ENCODE measurements around the gene FAM204A.

The FAM204A gene

GRCh38 chr10:118341791-118342637, at the start of gene FAM204A:
Gene FAM204A, minus strand, starts transcription at chr10:118342324. Its CDS starts 5,909 bp downstream, at chr10:118336415.
- peak; percentile 96 to 98 for DNase-seq

GRCh38 chr10:118383699-118384098, 41.6 kb upstream of the FAM204A start:
- no peak for DNase-seq

GRCh38 chr10:118383063-118383689, 41.1 kb upstream of the FAM204A start:
- no peak for DNase-seq

GRCh38 chr10:118374404-118374803, 32.3 kb upstream of the FAM204A start:
- DNase-seq = no peak

- DNase-seq = no peak
These were observed 31.7 kb upstream of the FAM204A start for GRCh38 chr10:118373786-118374185.

- DNase-seq = no peak
These were observed 28.4 kb upstream of the FAM204A start for GRCh38 chr10:118370499-118370898.

GRCh38 chr10:118369641-118370205, 27.6 kb upstream of the FAM204A start:
- no peak for DNase-seq

- DNase-seq = no peak
These were observed 23.6 kb upstream of the FAM204A start for GRCh38 chr10:118365702-118366101.

GRCh38 chr10:118362103-118362502, 20.0 kb upstream of the FAM204A start:
- no peak for DNase-seq

GRCh38 chr10:118358327-118358726, 16.2 kb upstream of the FAM204A start:
- no peak for DNase-seq

- DNase-seq = no peak
These were observed 15.7 kb upstream of the FAM204A start for GRCh38 chr10:118357841-118358240.

GRCh38 chr10:118356628-118357027, 14.5 kb upstream of the FAM204A start:
- no peak for DNase-seq

GRCh38 chr10:118355234-118355633, 13.1 kb upstream of the FAM204A start:
- no peak for DNase-seq

- DNase-seq = no peak
These were observed 7.1 kb upstream of the FAM204A start for GRCh38 chr10:118349235-118349634.

GRCh38 chr10:118343549-118343948, 1.4 kb upstream of the FAM204A start:
- DNase-seq = no peak

- DNase-seq = no peak
These were observed 991 bp upstream of the FAM204A start for GRCh38 chr10:118343115-118343514.

GRCh38 chr10:118342638-118343020, 505 bp upstream of the FAM204A start:
- DNase-seq = no peak

- DNase-seq = no peak
These were observed 1.6 kb downstream of the FAM204A start for GRCh38 chr10:118340486-118340885.

- no peak for DNase-seq
These were observed 3.0 kb downstream of the FAM204A start for GRCh38 chr10:118339111-118339510.

GRCh38 chr10:118337356-118337755, 4.8 kb downstream of the FAM204A start:
- no peak for DNase-seq

GRCh38 chr10:118333871-118334270, 8.3 kb downstream of the FAM204A start:
- no peak for DNase-seq

GRCh38 chr10:118332948-118333710, 9.0 kb downstream of the FAM204A start:
- no peak for DNase-seq

- DNase-seq = no peak
These were observed 9.9 kb downstream of the FAM204A start for GRCh38 chr10:118332236-118332635.

Measured in CD4-positive, alpha-beta T cell treated with Interleukin-1 beta for 1 hour (primary cell).